K562 (cell line): ENCODE results near the gene RABL6. TPM values are rescaled to one million over a fixed set of nuclear protein-coding genes. Genes with fewer than 3 reads are reported as not detected.
A peak's percentile ranks its signal among the peaks of the same experiment; 100 is the strongest.

ENCODE experiments used
- MGA ChIP-seq: fragments of 450-650 bp; IDR thresholded peaks from 2 replicates; pipeline ENCODE4 v1.6.1; 2016; ENCODE audit warnings: mild to moderate bottlenecking, moderate library complexity
- polyA plus RNA-seq, 8 experiments: library from polyadenylated mRNA; depleted of rRNA in 4 of 8; stranded (reverse) in 5 of 8; unstranded in 3 of 8; fragments of >200 nt; fragmentation: Nextera tagmentation in 2 of 8; fragmentation: Illumina TruSeq in 1 of 8; extraction: Ambion mirVana in 2 of 8; extraction: Trizol in 1 of 8; gene quantifications; 2 replicates each; pipeline versions ENCODE4 v1.2.1 to v1.2.3, GENCODE V29; 2011 to 2014; ENCODE audit warnings: inconsistent platforms in 1 of 8, missing spikeins in 1 of 8
- total RNA-seq, 7 experiments: library from RNA; depleted of rRNA in 6 of 7; stranded (reverse); fragments of >200 nt in 6 of 7; fragmentation: Illumina TruSeq in 2 of 7; extraction: Trizol in 2 of 7; gene quantifications; 2 replicates each; pipeline versions ENCODE4 v1.2.1 to v1.2.3, GENCODE V29; 2011 to 2021; ENCODE audit warnings: low replicate concordance in 1 of 7
- TF ChIP-seq, protein P1 (sequence below), 2 experiments: IDR thresholded peaks; 2 replicates each; pipeline ENCODE4 v1.6.1; 2012; ENCODE audit warnings: improper control_type of control experiment in 2 of 2, low read depth in 2 of 2, low read length in 2 of 2, borderline replicate concordance in 1 of 2

The RABL6 gene
- total and polyA plus RNA-seq, 9 of the 15 experiments (the other 6 are each of a cell fraction or from before 2014, with no cell fraction given), result 5.6 to 181 (median 84.5) TPM

- TF ChIP-seq MGA, result no peak
- TF ChIP-seq, protein P1, sequence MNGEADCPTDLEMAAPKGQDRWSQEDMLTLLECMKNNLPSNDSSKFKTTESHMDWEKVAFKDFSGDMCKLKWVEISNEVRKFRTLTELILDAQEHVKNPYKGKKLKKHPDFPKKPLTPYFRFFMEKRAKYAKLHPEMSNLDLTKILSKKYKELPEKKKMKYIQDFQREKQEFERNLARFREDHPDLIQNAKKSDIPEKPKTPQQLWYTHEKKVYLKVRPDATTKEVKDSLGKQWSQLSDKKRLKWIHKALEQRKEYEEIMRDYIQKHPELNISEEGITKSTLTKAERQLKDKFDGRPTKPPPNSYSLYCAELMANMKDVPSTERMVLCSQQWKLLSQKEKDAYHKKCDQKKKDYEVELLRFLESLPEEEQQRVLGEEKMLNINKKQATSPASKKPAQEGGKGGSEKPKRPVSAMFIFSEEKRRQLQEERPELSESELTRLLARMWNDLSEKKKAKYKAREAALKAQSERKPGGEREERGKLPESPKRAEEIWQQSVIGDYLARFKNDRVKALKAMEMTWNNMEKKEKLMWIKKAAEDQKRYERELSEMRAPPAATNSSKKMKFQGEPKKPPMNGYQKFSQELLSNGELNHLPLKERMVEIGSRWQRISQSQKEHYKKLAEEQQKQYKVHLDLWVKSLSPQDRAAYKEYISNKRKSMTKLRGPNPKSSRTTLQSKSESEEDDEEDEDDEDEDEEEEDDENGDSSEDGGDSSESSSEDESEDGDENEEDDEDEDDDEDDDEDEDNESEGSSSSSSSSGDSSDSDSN (IDR thresholded peaks at IDR 0.05; ENCODE audit: borderline replicate concordance in 1 of 2, low read depth in 2 of 2, low read length in 2 of 2), result peak in 1 of 2 experiments; percentile 49; a peak in 1 of 4 replicates
Measured at GRCh38 chr9:136808075-136808805, 492 bp downstream of the RABL6 start (continued).
